ENCODE results near the gene TSPAN16.

The TSPAN16 gene, protein sequence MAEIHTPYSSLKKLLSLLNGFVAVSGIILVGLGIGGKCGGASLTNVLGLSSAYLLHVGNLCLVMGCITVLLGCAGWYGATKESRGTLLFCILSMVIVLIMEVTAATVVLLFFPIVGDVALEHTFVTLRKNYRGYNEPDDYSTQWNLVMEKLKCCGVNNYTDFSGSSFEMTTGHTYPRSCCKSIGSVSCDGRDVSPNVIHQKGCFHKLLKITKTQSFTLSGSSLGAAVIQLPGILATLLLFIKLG

DNA sequence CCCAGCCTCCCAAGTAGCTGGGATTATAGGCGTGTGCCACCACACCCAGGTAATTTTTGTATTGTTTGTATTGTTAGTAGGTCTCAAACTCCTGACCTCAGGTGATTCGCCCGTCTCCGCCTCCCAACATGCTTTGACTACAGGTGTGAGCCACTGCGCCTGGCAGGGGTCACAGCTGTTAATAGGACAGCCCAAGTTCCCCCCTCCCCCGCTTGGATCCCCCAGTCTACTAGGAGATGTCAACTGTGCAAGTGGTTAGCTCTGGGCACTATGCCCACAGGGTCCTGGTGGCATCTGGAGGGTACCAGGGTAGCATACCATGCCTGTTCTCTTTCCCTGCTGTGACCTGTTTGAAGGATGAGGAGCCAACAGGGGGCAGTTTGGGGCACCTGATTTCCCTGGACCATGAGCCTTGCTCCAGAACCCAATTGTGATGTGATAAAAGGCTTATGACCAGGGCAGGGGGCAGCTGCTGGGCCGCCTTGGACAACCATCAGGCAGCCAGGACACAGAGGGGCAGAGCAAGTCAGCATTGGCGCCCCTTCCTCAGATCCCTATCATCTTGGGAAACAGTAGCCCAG is at the start of gene TSPAN16:
TSS of gene TSPAN16 (plus strand) at position 496 of the 581 bp plus-strand sequence. CDS start 138 bp downstream, outside the sequence.
- Histone ChIP-seq H3K27ac (ENCODE audit: extremely low read depth, low read depth, low read length) (0 out of 2 replicates have a peak within 1 kb of the TSS, but pooled peaks have one; percentile 24), H3K9me3 (ENCODE audit: control insufficient read depth, insufficient read depth, low read depth, low read length) (no peaks in the 10 kb centered on the region), H3K4me1 (ENCODE audit: control insufficient read depth, insufficient read depth, low read length) (no peaks in the 10 kb centered on the region; the same call in 1 of the 2 replicates), H3K36me3 (ENCODE audit: control insufficient read depth in 2 of 2, insufficient read depth in 1 of 2, low read length in 2 of 2) (no peaks in the 10 kb centered on the region), H3K4me3 (ENCODE audit: low read depth, low read length) (no peak within 1 kb of the TSS)
- TF ChIP-seq ZNF785 (tag by site-specific recombination; IDR thresholded peaks at IDR 0.05), result no peak
- TF ChIP-seq KLF1 (tag by site-specific recombination; IDR thresholded peaks at IDR 0.05), result peak; percentile 66
- CTCF ChIA-PET, result interaction anchor here (1.2 to 4.1 kb wide), 5 partner anchors 28 to 187 kb away, joined by 3 to 44 read pairs (median 4); no protein-coding TSS in a partner anchor
- POLR2A ChIA-PET, result interaction anchor here (0.7 kb wide), 1 partner anchor 95 kb away, joined by 3 read pairs; no protein-coding TSS in a partner anchor

DNA sequence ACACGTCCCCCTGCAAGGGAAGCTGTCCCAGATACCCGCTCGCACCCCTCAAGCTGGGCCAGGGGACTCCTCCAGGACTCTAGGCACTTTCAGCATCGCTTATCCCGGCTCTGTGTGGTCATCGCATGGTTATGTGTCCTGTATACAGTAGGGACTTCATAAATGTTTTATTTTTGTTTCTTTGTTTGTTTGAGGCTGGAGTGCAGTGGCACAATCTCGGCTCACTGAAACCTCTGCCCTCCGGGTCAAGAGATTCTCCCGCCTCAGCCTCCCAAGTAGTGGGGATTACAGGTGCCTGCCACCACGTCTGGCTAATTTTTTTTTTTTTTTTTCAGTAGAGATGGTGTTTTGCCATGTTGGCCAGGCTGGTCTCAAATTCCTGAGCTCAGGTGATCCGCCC is 49.0 kb upstream of the TSPAN16 start:
- TF ChIP-seq ZNF654 (tag by site-specific recombination; IDR thresholded peaks at IDR 0.05; ENCODE audit: low read depth), result no peak
- Histone ChIP-seq H3K4me1 (ENCODE audit: control insufficient read depth, insufficient read depth, low read length) (no peaks in the 10 kb centered on the region), H3K27ac (ENCODE audit: extremely low read depth, low read depth, low read length) (no peak overlapping the region), H3K36me3 (ENCODE audit: control insufficient read depth in 2 of 2, insufficient read depth in 1 of 2, low read length in 2 of 2) (peaks cover 0 to 28% of the 10 kb centered on the region in 2 experiments; a peak in 2 of 3 replicates), H3K9me3 (ENCODE audit: control insufficient read depth, insufficient read depth, low read depth, low read length) (no peaks in the 10 kb centered on the region), H3K4me3 (ENCODE audit: low read depth, low read length) (no peak overlapping the region)
- POLR2A ChIA-PET, result no interaction called here
- CTCF ChIA-PET, result interaction anchor here (0.6 to 0.7 kb wide), 2 partner anchors 65 to 245 kb away, joined by 3 to 4 read pairs; no protein-coding TSS in a partner anchor

DNA sequence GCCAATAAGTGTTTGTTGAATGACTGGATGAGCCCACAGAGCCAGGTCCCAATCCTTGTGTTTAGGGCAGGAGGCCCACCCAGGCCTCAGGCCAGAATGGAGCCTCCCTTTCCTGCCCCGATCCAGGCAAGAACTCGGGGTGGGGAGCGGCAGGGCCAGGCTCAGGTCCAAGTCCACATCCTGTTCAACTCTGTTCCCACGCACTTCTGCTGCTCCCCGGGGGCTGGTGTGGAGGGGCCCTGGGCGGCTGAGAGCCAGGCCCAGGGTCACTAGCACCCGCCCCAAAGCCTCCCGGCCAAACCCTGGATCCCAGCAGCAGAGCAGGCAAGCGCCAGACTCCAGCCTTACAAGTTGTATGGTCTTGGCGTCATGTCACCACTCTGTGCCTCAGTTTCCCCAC is 48.6 kb upstream of the TSPAN16 start:
- ChIA-PET POLR2A (no interaction called here), CTCF (interaction anchor here (0.7 kb wide), 1 partner anchor 64 kb away, joined by 3 read pairs; no protein-coding TSS in a partner anchor)
- Histone ChIP-seq H3K4me3 (ENCODE audit: low read depth, low read length) (no peak overlapping the region), H3K9me3 (ENCODE audit: control insufficient read depth, insufficient read depth, low read depth, low read length) (no peaks in the 10 kb centered on the region), H3K36me3 (ENCODE audit: control insufficient read depth in 2 of 2, insufficient read depth in 1 of 2, low read length in 2 of 2) (peaks cover 0 to 33% of the 10 kb centered on the region in 2 experiments; a peak in 2 of 3 replicates), H3K4me1 (ENCODE audit: control insufficient read depth, insufficient read depth, low read length) (no peaks in the 10 kb centered on the region), H3K27ac (ENCODE audit: extremely low read depth, low read depth, low read length) (no peak overlapping the region)
- TF ChIP-seq ZNF624 (tag by site-specific recombination; IDR thresholded peaks at IDR 0.05) (no peak), MEIS1 (CRISPR knock-in tag; IDR thresholded peaks at IDR 0.05; ENCODE audit: borderline replicate concordance) (no peak), ZNF140 (tag by site-specific recombination; IDR thresholded peaks at IDR 0.05) (no peak), ZNF16 (tag by site-specific recombination; IDR thresholded peaks at IDR 0.05; ENCODE audit: low read depth) (no peak), ZNF830 (tag by site-specific recombination; IDR thresholded peaks at IDR 0.05; ENCODE audit: low read depth) (no peak), SP3 (tag by site-specific recombination; IDR thresholded peaks at IDR 0.05) (no peak), KLF8 (tag by site-specific recombination; IDR thresholded peaks at IDR 0.05) (no peak), ZSCAN23 (tag by site-specific recombination; IDR thresholded peaks at IDR 0.05) (no peak), SCRT1 (tag by site-specific recombination; IDR thresholded peaks at IDR 0.05; ENCODE audit: borderline replicate concordance) (no peak), ZFP37 (tag by site-specific recombination; IDR thresholded peaks at IDR 0.05) (no peak), ZNF623 (tag by site-specific recombination; IDR thresholded peaks at IDR 0.05) (no peak)
- TF ChIP-seq, protein P1, sequence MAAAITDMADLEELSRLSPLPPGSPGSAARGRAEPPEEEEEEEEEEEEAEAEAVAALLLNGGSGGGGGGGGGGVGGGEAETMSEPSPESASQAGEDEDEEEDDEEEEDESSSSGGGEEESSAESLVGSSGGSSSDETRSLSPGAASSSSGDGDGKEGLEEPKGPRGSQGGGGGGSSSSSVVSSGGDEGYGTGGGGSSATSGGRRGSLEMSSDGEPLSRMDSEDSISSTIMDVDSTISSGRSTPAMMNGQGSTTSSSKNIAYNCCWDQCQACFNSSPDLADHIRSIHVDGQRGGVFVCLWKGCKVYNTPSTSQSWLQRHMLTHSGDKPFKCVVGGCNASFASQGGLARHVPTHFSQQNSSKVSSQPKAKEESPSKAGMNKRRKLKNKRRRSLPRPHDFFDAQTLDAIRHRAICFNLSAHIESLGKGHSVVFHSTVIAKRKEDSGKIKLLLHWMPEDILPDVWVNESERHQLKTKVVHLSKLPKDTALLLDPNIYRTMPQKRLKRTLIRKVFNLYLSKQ (tag by site-specific recombination; IDR thresholded peaks at IDR 0.05; ENCODE audit: borderline replicate concordance), result no peak
- TF ChIP-seq, protein P2, sequence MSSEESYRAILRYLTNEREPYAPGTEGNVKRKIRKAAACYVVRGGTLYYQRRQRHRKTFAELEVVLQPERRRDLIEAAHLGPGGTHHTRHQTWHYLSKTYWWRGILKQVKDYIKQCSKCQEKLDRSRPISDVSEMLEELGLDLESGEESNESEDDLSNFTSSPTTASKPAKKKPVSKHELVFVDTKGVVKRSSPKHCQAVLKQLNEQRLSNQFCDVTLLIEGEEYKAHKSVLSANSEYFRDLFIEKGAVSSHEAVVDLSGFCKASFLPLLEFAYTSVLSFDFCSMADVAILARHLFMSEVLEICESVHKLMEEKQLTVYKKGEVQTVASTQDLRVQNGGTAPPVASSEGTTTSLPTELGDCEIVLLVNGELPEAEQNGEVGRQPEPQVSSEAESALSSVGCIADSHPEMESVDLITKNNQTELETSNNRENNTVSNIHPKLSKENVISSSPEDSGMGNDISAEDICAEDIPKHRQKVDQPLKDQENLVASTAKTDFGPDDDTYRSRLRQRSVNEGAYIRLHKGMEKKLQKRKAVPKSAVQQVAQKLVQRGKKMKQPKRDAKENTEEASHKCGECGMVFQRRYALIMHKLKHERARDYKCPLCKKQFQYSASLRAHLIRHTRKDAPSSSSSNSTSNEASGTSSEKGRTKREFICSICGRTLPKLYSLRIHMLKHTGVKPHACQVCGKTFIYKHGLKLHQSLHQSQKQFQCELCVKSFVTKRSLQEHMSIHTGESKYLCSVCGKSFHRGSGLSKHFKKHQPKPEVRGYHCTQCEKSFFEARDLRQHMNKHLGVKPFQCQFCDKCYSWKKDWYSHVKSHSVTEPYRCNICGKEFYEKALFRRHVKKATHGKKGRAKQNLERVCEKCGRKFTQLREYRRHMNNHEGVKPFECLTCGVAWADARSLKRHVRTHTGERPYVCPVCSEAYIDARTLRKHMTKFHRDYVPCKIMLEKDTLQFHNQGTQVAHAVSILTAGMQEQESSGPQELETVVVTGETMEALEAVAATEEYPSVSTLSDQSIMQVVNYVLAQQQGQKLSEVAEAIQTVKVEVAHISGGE (tag by site-specific recombination; conservative IDR thresholded peaks at IDR 0.05; ENCODE audit: low read depth), result no peak
